IMR-90 (cell line): ENCODE measurements around the gene BSCL2. TPM values are rescaled to one million over a fixed set of nuclear protein-coding genes. Genes with fewer than 3 reads are reported as not detected.

Experiments used
- ATAC-seq: fragments of 200-7000 bp; cut with Tn5 transposase; 2 replicates; pipeline ENCODE4 v1.9.1; 2020; ENCODE audit warnings: low read depth, mild to moderate bottlenecking, moderate library complexity
- BruUV-seq: library from RNA; stranded (reverse); fragments of 400-500 nt; replicated peaks from 2 replicates; lab custom pipeline; 2021; lab: Mats Ljungman, UMichigan
- CTCF ChIA-PET: fragments of 300-600 bp; formaldehyde crosslinking; extraction: SDS; loops from one replicate; lab custom pipeline; 2021; ENCODE audit warnings: antibody characterized with exemption; lab: Yijun Ruan, JAX
- POLR2A ChIA-PET: fragments of 300-600 bp; sonication (Branson Sonifier 250); formaldehyde crosslinking; loops from one replicate; lab custom pipeline; 2022; ENCODE audit warnings: antibody characterized with exemption; ENCODE audit not compliant: unreplicated experiment; lab: Charles Lee
- DNase-seq: peaks from one replicate; pipeline ENCODE4 v3.0.0; 2013
- H2AFZ ChIP-seq: replicated peaks from 2 replicates; pipeline ENCODE3; 2013; ENCODE audit warnings: low read length, mild to moderate bottlenecking; ENCODE audit not compliant: poor library complexity
- H2AK5ac ChIP-seq: 2 replicates; pipeline ENCODE4 v1.6.1; 2013; ENCODE audit warnings: low read depth, low read length, inconsistent platforms
- H2AK9ac ChIP-seq: replicated peaks from 2 replicates; pipeline ENCODE3; 2013; ENCODE audit warnings: mild to moderate bottlenecking, low read depth, low read length, moderate library complexity; ENCODE audit not compliant: poor library complexity
- H2BK120ac ChIP-seq: 2 replicates; pipeline ENCODE4 v1.6.1; 2013; ENCODE audit warnings: low read depth, low read length, inconsistent platforms
- H2BK15ac ChIP-seq: 3 replicates; pipeline ENCODE4 v1.6.1; 2013; ENCODE audit warnings: low read depth, low read length, inconsistent platforms
- H2BK20ac ChIP-seq: 2 replicates; pipeline ENCODE4 v1.6.1; 2013; ENCODE audit warnings: low read depth, mild to moderate bottlenecking, inconsistent platforms, low read length, moderate library complexity
- H2BK5ac ChIP-seq: 2 replicates; pipeline ENCODE4 v1.6.1; 2013; ENCODE audit warnings: mild to moderate bottlenecking, low read depth, low read length, inconsistent platforms; ENCODE audit not compliant: poor library complexity, severe bottlenecking
- H3K14ac ChIP-seq: replicated peaks from 2 replicates; pipeline ENCODE4 v1.6.1; 2013; ENCODE audit warnings: low read depth, low read length, inconsistent platforms
- H3K18ac ChIP-seq: 2 replicates; pipeline ENCODE4 v1.6.1; 2013; ENCODE audit warnings: low read depth, low read length, control low read depth
- H3K23ac ChIP-seq: 2 replicates; pipeline ENCODE4 v1.6.1; 2013; ENCODE audit warnings: low read depth, low read length, inconsistent platforms
- H3K27ac ChIP-seq: 2 replicates; pipeline ENCODE4 v1.5.1; 2013; ENCODE audit warnings: mild to moderate bottlenecking, control low read depth, low read length; ENCODE audit not compliant: insufficient read depth
- H3K27me3 ChIP-seq: 2 replicates; pipeline ENCODE4 v1.6.1; 2013; ENCODE audit warnings: low read length; ENCODE audit not compliant: control insufficient read depth, insufficient read depth
- H3K36me3 ChIP-seq: 2 replicates; pipeline ENCODE4 v1.6.1; 2013; ENCODE audit warnings: low read length, mixed read lengths; ENCODE audit not compliant: control insufficient read depth, insufficient read depth
- H3K4ac ChIP-seq: 2 replicates; pipeline ENCODE4 v1.6.1; 2013; ENCODE audit warnings: low read depth, low read length, inconsistent platforms
- H3K4me1 ChIP-seq: 2 replicates; pipeline ENCODE4 v1.6.1; 2013; ENCODE audit warnings: low read length, mixed read lengths; ENCODE audit not compliant: control insufficient read depth, insufficient read depth
- H3K4me2 ChIP-seq: 2 replicates; pipeline ENCODE4 v1.6.1; 2013; ENCODE audit warnings: low read depth, mild to moderate bottlenecking, control low read depth, low read length, moderate library complexity
- H3K4me3 ChIP-seq: 2 replicates; pipeline ENCODE4 v1.5.1; 2013; ENCODE audit warnings: low read depth, mild to moderate bottlenecking, control low read depth, low read length, moderate library complexity; ENCODE audit not compliant: insufficient read depth
- H3K56ac ChIP-seq: 2 replicates; pipeline ENCODE4 v1.6.1; 2013; ENCODE audit warnings: low read length, inconsistent platforms; ENCODE audit not compliant: insufficient read depth; ENCODE audit errors: extremely low read depth
- H3K79me1 ChIP-seq, 2 experiments: 2 replicates each; pipeline ENCODE4 v1.6.1; 2013; ENCODE audit warnings: low read length in 2 of 2, inconsistent platforms in 1 of 2, low read depth in 1 of 2
- H3K9ac ChIP-seq: 2 replicates; pipeline ENCODE4 v1.6.1; 2013; ENCODE audit warnings: low read depth, low read length, control low read depth
- H3K9me1 ChIP-seq: 2 replicates; pipeline ENCODE4 v1.6.1; 2013; ENCODE audit warnings: low read length, inconsistent platforms; ENCODE audit not compliant: insufficient read depth
- H3K9me3 ChIP-seq: 2 replicates; pipeline ENCODE4 v1.6.1; 2013; ENCODE audit warnings: low read length; ENCODE audit not compliant: control insufficient read depth, insufficient read depth
- H4K20me1 ChIP-seq: 2 replicates; pipeline ENCODE4 v1.6.1; 2013; ENCODE audit warnings: low read length, inconsistent platforms; ENCODE audit not compliant: insufficient read depth
- H4K5ac ChIP-seq: 2 replicates; pipeline ENCODE4 v1.6.1; 2013; ENCODE audit warnings: mild to moderate bottlenecking, low read depth, low read length, control low read depth
- H4K8ac ChIP-seq, 2 experiments: 2 replicates each; pipeline ENCODE4 v1.6.1; 2013; ENCODE audit warnings: low read depth in 2 of 2, low read length in 2 of 2, control low read depth in 1 of 2, inconsistent platforms in 1 of 2
- H4K91ac ChIP-seq: 2 replicates; pipeline ENCODE4 v1.6.1; 2013; ENCODE audit warnings: low read depth, low read length, inconsistent platforms; ENCODE audit not compliant: insufficient read depth
- CEBPB ChIP-seq: IDR thresholded peaks from 2 replicates; pipeline ENCODE4 v1.6.1; 2012; ENCODE audit warnings: low read depth, low read length, improper control_type of control experiment
- NFE2L2 ChIP-seq: fragments of 150-350 bp; IDR thresholded peaks from 2 replicates; pipeline ENCODE4 v1.6.1; 2016; ENCODE audit warnings: low read depth, mild to moderate bottlenecking, low read length
- RFX5 ChIP-seq: IDR thresholded peaks from 2 replicates; pipeline ENCODE4 v1.8.0; 2012; ENCODE audit warnings: low read depth, mild to moderate bottlenecking, low read length, moderate library complexity
- WGBS, 2 experiments: methylation state at CpG; one replicate each; pipeline versions ENCODE4 v1.1.5 to v1.1.7; 2013; ENCODE audit warnings: missing lambda C conversion rate in 2 of 2; ENCODE audit not compliant: insufficient read length in 1 of 2; ENCODE audit errors: extremely low coverage in 2 of 2; 5-methylcytosine and 5-hydroxymethylcytosine counted together
- dilution Hi-C: fragments of 300-500 bp; cut with HindIII; formaldehyde crosslinking; loops from one replicate; pipeline ENCODE4 v1.14.3; 2018; ENCODE audit warnings: low sequenced_read_pairs; ENCODE audit not compliant: unreplicated experiment
- in situ Hi-C: fragments of 300-500 bp; cut with MboI; formaldehyde crosslinking; loops from 3 replicates; pipeline ENCODE4 v1.14.3; 2019; ENCODE audit warnings: low sequenced_read_pairs, inconsistent platforms, mixed read lengths
- intact Hi-C: fragments of 100-400 bp; cut with micrococcal nuclease; formaldehyde crosslinking; loops from 2 replicates; pipeline ENCODE4 v1.10.0; 2022
- polyA plus RNA-seq, 3 experiments: library from polyadenylated mRNA; depleted of rRNA; stranded (reverse); fragments of >200 nt; gene quantifications; 2 replicates each; pipeline ENCODE4 v1.2.3, GENCODE V29; 2012; ENCODE audit warnings: low replicate concordance in 1 of 3
- total RNA-seq: library from RNA; depleted of rRNA; stranded (reverse); fragments of >200 nt; gene quantifications from 2 replicates; pipeline ENCODE4 v1.2.3, GENCODE V29; 2012
- TF ChIP-seq, protein P1 (sequence below): conservative IDR thresholded peaks from 2 replicates; pipeline ENCODE4 v1.5.1; 2012; ENCODE audit warnings: mild to moderate bottlenecking, low read depth, low read length, improper control_type of control experiment

Gene BSCL2
- total and polyA plus RNA-seq, 2 of the 4 experiments (the other 2 are of a cell fraction): 26.2 to 47.1 TPM

DNA sequence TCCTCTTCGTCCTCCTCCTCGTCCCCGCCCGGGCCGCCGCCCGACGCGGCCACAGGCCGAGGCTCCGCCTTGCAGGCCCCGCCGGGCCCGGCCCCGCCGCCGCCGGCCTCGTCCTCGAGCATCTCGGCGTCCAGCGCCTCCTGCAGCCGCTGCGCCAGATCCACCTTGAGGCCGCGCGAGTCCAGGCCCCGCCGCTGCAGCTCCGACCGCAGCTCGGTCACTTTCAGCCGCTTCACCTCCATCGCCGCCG is 19.6 kb upstream of the BSCL2 start:
- H3K56ac ChIP-seq: no peak overlapping the region
- no CpG with 5 or more reads among the region's 37 CpGs for WGBS, 2 experiments
- dilution Hi-C loops: no loop called here
- peak overlapping the region; percentile 69 for H3K4ac ChIP-seq
- no TSS peak for BruUV-seq
- no peaks in the 10 kb centered on the region for H3K9me3 ChIP-seq
- H4K8ac ChIP-seq: peak overlapping the region; percentile 39 to 98; a peak in 1 of 4 replicates
- in situ Hi-C loops: no loop called here
- H2BK5ac ChIP-seq: peak overlapping the region; percentile 97
- peaks cover 4% of the 10 kb centered on the region; the same call in 1 of the 2 replicates for H3K9me1 ChIP-seq
- DNase-seq (no peak), ATAC-seq (peak; percentile 8)
- peak overlapping the region; percentile 52; the same call in 1 of the 2 replicates for H4K91ac ChIP-seq
- H2AK9ac ChIP-seq: peak overlapping the region; percentile 76
- H3K9ac ChIP-seq: peak overlapping the region; percentile 87
- POLR2A ChIA-PET: interaction anchor here (0.8 to 1.8 kb wide), 7 partner anchors 9 to 129 kb away, joined by 3 to 7 read pairs (median 5); partner anchors contain the start of genes LBHD1, STX5, UQCC3 and ZBTB3
- peaks cover 17 to 38% of the 10 kb centered on the region in 2 experiments for H3K79me1 ChIP-seq
- H2BK120ac ChIP-seq: no peak overlapping the region
- H2AK5ac ChIP-seq: peak overlapping the region; percentile 61; the same call in 1 of the 2 replicates
- H3K27ac ChIP-seq: peak overlapping the region; percentile 96
- peak overlapping the region; percentile 85 for H3K4me3 ChIP-seq
- no peak overlapping the region for H2BK15ac ChIP-seq
- H3K14ac ChIP-seq: peak overlapping the region; percentile 82; the same call in 1 of the 2 replicates
- no peak for TF ChIP-seq NFE2L2
- TF ChIP-seq, protein P1, sequence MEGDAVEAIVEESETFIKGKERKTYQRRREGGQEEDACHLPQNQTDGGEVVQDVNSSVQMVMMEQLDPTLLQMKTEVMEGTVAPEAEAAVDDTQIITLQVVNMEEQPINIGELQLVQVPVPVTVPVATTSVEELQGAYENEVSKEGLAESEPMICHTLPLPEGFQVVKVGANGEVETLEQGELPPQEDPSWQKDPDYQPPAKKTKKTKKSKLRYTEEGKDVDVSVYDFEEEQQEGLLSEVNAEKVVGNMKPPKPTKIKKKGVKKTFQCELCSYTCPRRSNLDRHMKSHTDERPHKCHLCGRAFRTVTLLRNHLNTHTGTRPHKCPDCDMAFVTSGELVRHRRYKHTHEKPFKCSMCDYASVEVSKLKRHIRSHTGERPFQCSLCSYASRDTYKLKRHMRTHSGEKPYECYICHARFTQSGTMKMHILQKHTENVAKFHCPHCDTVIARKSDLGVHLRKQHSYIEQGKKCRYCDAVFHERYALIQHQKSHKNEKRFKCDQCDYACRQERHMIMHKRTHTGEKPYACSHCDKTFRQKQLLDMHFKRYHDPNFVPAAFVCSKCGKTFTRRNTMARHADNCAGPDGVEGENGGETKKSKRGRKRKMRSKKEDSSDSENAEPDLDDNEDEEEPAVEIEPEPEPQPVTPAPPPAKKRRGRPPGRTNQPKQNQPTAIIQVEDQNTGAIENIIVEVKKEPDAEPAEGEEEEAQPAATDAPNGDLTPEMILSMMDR: 0 out of 2 replicates have a peak, but pooled peaks have one; percentile 5
- no peak for TF ChIP-seq CEBPB
- no peak for TF ChIP-seq RFX5
- peaks cover 6% of the 10 kb centered on the region for H3K4me1 ChIP-seq
- no peak overlapping the region for H4K5ac ChIP-seq
- no peak overlapping the region for H3K18ac ChIP-seq
- intact Hi-C loops: loop anchor here (5.0 kb wide), 2 partner anchors 35 to 135 kb away; partner anchors contain the start of gene POLR2G
- no peak overlapping the region for H2BK20ac ChIP-seq
- H4K20me1 ChIP-seq: peaks cover 46% of the 10 kb centered on the region
- peak overlapping the region; percentile 99; the same call in 1 of the 2 replicates for H3K4me2 ChIP-seq
- peak overlapping the region; percentile 92 for H2AFZ ChIP-seq
- peak overlapping the region; percentile 88; the same call in 1 of the 2 replicates for H3K23ac ChIP-seq
- CTCF ChIA-PET: no interaction called here
- peaks cover 18% of the 10 kb centered on the region for H3K36me3 ChIP-seq
- H3K27me3 ChIP-seq: no peaks in the 10 kb centered on the region
